Motor neuron (in vitro differentiated cells): ENCODE results near the gene LRRC26. TPM values are rescaled to one million over a fixed set of nuclear protein-coding genes. Genes with fewer than 3 reads are reported as not detected.
A peak's percentile ranks its signal among the peaks of the same experiment; 100 is the strongest.

Source experiments
- ATAC-seq, 8 experiments: fragments of 200-7000 bp; cut with Tn5 transposase; replicated peaks in 6 of 8; 2 replicates each; pipeline ENCODE4 v1.8.0; 2021; ENCODE audit warnings: mild to moderate bottlenecking in 8 of 8, moderate library complexity in 8 of 8
- H3K27ac ChIP-seq, 2 donors: fragments of 250-450 bp; sonication (Bioruptor Pico); 2 replicates each; pipeline ENCODE4 v1.9.0; 2021; ENCODE audit warnings: antibody characterized with exemption in 2 of 2, mild to moderate bottlenecking in 2 of 2, moderate library complexity in 1 of 2
- H3K4me1 ChIP-seq, 2 donors: fragments of 250-450 bp; sonication (Bioruptor Pico); replicated peaks in 1 of 2; 2 replicates each; pipeline ENCODE4 v1.6.1; 2021; ENCODE audit warnings: antibody characterized with exemption in 2 of 2, mild to moderate bottlenecking in 2 of 2, moderate library complexity in 1 of 2
- H3K4me3 ChIP-seq, 5 donors: fragments of 250-450 bp; sonication (Bioruptor Pico); 2 replicates each; pipeline ENCODE4 v1.9.0; 2021; ENCODE audit warnings: antibody characterized with exemption in 5 of 5, mild to moderate bottlenecking in 5 of 5, moderate library complexity in 4 of 5
- WGBS, 10 experiments: fragments of 450-650 bp; shearing (Covaris generic); methylation state at CpG; one replicate each; pipeline ENCODE4 v1.0.0; 2022; 5-methylcytosine and 5-hydroxymethylcytosine counted together
- in situ Hi-C, 9 experiments: fragments of 400-800 bp; cut with MboI; loops; one replicate each; pipeline ENCODE4 v1.15.0; 2021; ENCODE audit warnings: low sequenced_read_pairs in 9 of 9, low pct_unique_long_range_greater_than_20kb in 2 of 9; ENCODE audit not compliant: unreplicated experiment in 9 of 9
- total RNA-seq, 8 experiments: library from RNA; unstranded; fragments of 300-600 nt; gene quantifications; 2 replicates each; pipeline versions ENCODE4 v1.2.3 to v1.2.4, GENCODE V29; 2022

Gene LRRC26
- total RNA-seq, 8 experiments from 2014 or later, result 0.17 to 1.00 (median 0.43) TPM; not detected in 5

DNA sequence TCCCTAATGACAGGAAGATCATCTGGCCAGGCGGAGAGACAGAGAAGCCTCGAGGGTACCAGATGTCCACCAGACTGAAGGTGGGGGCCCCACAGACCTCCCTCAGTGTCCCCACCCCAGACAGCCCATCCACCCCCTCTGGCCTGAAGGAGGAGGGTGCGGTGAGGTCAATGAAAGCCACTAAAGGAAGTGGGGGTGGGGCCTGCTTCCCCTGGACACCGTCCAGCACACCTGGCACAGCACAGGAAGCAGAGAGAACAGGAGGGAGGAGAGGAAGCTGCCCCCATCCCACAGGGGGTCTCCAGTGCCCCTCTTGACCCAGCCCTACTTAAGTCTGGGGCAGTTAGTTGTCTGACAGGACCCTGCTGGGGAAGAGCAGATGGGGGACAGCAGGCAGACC lies 11.2 kb downstream of the LRRC26 start:
- H3K27ac ChIP-seq, result no peak overlapping the region
- no CpG with 5 or more reads among the region's 4 CpGs for WGBS, 10 experiments
- no peak for ATAC-seq
- H3K4me3 ChIP-seq, result no peak overlapping the region
- peaks cover 7 to 22% of the 10 kb centered on the region in 2 donors for H3K4me1 ChIP-seq
- in situ Hi-C loops, result no loop called here

DNA sequence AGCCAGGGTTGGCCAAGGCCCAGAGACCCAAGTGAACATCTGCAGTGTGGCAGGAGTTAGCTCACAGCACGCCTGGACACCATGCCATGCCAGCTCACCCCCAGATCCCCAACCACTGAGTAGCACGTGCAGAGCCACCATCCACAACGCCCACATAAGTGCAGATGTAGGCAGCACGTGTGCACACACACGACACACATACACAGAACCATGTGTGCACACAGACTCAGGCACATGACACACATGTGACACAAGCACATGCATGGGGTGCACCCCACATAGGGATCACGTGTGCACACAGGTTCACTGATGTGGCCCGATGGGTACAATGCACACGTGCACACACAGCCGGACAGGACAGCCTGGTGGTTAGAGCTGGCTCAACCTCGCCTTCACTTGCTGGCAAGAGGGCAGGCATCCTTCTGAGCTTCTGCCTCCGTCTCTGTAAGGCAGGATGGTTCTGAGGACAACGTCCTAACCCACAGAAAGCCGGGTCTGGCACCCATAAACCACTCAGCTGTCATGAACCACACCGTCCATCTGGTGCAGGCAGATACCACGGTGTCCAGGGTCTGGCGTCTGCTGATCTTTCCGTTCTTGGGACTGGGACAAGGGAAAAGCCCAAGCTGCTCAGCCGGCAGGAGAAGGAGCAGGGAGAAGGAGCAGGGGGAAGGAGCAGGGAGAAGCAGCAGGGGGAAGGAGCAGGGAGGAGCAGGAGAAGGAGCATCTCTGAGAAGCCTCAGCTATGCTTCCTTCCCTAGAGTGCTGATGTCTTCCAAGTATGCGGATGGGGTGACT lies 12.0 kb downstream of the LRRC26 start:
- in situ Hi-C loops, result no loop called here
- Histone ChIP-seq H3K4me3 (no peak overlapping the region), H3K4me1 (peaks cover under 1 to 14% of the 10 kb centered on the region in 2 donors), H3K27ac (no peak overlapping the region)
- 0 to 80% (median 51%) methylated on average over 3 to 8 of the region's 19 CpGs; no CpG with 5 or more reads in 5 of the 10 experiments for WGBS, 10 experiments
- no peak for ATAC-seq

DNA sequence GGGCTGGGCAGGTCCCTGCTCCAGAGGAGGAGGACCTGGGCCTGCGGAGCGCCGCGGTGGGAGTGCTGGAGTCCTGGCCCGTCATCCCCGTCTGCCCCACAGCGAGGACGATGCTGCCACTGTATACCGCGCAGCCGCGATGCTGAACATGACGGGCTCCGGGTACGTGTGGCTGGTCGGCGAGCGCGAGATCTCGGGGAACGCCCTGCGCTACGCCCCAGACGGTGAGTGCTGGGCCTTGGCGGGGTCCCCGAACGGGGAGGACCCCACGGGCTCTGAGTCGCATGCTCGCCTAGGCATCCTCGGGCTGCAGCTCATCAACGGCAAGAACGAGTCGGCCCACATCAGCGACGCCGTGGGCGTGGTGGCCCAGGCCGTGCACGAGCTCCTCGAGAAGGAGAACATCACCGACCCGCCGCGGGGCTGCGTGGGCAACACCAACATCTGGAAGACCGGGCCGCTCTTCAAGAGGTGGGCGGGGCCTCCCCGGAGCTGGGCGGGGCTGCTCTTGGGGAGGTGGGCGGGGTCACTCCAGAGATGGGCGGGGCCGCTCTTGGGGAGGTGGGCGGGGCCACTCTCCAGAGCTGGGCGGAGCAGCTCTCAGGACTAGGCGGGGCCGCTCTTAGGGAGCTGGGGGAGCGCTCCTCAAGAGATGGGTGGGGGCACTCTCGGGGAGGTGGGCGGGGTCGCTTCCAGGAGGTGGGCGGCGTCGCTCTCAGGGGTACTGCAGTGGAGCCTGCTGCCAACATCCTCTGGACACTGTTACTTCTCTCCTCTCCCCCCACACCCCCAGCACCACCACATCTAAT lies 13.1 kb downstream of the LRRC26 start:
- H3K27ac ChIP-seq, result no peak overlapping the region
- peaks cover 0 to 4% of the 10 kb centered on the region in 2 donors for H3K4me1 ChIP-seq
- H3K4me3 ChIP-seq, result peak overlapping the region; percentile 14 to 34 (median 16)
- in situ Hi-C loops, result no loop called here
- 0 to 10% (median 3%) methylated on average over 1 to 6 of the region's 65 CpGs; no CpG with 5 or more reads in 7 of the 10 experiments for WGBS, 10 experiments
- ATAC-seq, result peak; percentile 67 to 80 (median 78)

DNA sequence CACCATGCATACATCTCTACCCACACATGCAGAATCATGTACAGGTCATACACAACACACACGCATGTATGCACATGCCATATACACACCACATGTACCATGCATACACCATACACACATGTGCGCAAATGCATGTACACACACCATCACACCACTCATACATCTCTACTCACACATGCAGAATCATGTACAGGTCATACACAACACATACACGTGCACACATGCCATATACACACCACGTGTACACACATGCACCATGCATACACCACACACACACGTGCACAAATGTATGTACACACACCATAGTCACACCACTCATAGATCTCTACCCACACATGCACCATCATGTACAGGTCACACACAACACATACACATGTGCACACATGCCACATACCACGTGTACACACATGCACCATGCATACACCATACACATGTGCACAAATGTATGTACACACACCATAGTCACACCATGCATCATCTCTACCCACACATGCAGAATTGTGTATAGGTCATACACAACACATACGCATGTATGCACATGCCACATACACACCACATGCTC lies 16.9 kb downstream of the LRRC26 start:
- Histone ChIP-seq H3K4me3 (no peak overlapping the region), H3K4me1 (peaks cover 0 to 2% of the 10 kb centered on the region in 2 donors), H3K27ac (no peak overlapping the region)
- ATAC-seq, result no peak
- 64 to 100% (median 83%) methylated on average over 1 to 6 of the region's 7 CpGs; no CpG with 5 or more reads in 1 of the 10 experiments for WGBS, 10 experiments
- in situ Hi-C loops, result no loop called here

DNA sequence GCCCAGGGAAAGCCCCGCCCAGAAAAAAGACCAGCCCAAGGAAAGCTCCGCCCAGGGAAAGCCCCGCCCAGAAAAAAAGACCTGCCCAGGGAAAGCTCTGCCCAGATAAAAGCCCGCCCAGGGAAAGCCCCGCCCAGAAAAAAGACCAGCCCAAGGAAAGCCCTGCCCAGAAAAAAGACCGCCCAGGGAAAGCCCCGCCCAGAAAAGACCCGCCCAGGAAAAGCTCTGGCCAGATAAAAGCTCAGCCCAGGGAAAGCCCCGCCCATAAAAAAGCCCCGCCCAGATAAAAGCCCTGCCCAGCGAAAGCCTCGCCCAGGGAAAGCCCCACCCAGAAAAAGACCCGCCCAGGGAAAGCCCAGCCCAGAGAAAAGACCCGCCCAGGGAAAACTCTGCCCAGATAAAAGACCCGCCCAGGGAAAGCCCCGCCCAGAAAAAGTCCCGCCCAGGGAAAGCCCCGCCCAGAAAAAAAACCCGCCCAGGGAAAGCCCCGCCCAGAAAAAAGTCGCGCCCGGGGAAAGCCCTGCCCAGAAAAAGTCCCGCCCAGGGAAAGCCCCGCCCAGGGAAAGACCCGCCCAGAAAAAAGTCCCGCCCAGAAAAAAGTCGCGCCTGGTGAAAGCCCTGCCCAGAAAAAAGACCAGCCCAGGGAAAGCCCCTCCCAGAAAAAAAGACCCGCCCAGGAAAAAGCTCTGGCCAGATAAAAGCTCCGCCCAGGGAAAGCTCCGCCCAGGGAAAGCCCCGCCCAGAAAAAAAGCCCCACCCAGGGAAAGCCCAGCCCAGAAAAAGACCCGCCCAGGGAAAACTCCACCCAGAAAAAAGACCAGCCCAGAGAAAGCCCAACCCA lies 19.0 kb downstream of the LRRC26 start:
- in situ Hi-C loops, result no loop called here
- 0 to 45% (median 10%) methylated on average over 1 to 8 of the region's 34 CpGs; no CpG with 5 or more reads in 3 of the 10 experiments for WGBS, 10 experiments

DNA sequence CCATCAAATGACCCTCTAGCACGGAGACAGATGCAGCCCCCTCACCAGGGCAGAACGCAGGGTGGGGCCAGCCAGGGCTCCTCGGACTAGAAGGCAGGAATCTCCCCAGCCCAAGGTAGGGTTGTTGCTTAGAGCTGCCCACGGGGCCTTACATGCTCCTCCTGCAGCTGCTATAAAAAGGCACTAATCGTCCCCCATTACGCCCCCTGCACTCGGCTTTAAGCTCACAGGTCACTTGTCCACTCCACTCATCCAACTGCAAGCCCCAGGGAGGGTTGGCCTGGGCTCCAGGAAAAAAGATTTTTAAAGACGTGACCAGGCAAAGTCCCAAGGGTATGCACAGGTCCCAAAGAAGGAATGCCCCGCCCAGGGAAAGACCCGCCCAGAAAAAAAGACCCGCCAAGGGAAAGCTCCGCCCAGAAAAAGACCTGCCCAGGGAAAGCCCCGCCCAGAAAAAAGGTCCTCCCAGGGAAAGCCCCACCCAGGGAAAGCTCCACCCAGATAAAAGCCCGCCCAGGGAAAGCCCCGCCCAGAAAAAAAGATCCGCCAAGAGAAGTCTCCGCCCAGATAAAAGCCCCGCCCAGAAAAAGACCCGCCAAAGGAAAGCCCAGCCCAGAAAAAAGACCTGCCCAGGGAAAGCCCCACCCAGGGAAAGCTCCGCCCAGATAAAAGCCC lies 19.8 kb downstream of the LRRC26 start:
- WGBS, 10 experiments, result 0 to 60% (median 28%) methylated on average over 1 to 9 of the region's 20 CpGs; no CpG with 5 or more reads in 4 of the 10 experiments
- H3K4me1 ChIP-seq, result no peaks in the 10 kb centered on the region
- in situ Hi-C loops, result no loop called here
- ATAC-seq, result peak in 3 of 8 experiments; percentile 6 to 23 (median 19)
- no peak overlapping the region for H3K4me3 ChIP-seq
- H3K27ac ChIP-seq, result no peak overlapping the region

More for the DNA sequence above, 19.0 kb downstream of the LRRC26 start:
- Histone ChIP-seq H3K4me1 (no peaks in the 10 kb centered on the region), H3K4me3 (no peak overlapping the region), H3K27ac (no peak overlapping the region)
- peak in 7 of 8 experiments; percentile 43 to 79 (median 62) for ATAC-seq

DNA sequence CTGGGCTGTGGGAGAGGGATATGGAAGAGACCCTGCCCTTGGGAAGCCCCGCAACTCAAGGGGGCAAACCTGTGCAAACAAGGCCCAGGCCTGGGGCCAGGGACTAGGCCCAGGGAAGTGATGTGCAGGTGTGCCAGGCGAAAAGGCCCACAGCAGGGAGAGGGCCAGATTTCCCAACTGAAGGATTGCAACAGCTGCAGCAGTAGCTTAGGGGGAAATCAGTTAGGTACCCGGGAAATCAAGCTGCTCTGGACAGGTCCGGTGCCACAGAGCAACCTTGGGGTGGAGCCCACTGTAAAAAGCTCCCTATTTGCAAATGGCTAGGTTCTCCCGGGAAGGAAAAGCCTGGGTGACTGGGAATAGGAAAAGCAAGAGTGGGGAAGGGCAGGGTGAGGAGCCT lies 20.5 kb downstream of the LRRC26 start:
- H3K4me3 ChIP-seq, result no peak overlapping the region
- H3K4me1 ChIP-seq, result no peaks in the 10 kb centered on the region
- no peak overlapping the region for H3K27ac ChIP-seq
- in situ Hi-C loops, result no loop called here
- WGBS, 10 experiments, result 60% methylated on average over 3 of the region's 5 CpGs; no CpG with 5 or more reads in 9 of the 10 experiments
- no peak for ATAC-seq

DNA sequence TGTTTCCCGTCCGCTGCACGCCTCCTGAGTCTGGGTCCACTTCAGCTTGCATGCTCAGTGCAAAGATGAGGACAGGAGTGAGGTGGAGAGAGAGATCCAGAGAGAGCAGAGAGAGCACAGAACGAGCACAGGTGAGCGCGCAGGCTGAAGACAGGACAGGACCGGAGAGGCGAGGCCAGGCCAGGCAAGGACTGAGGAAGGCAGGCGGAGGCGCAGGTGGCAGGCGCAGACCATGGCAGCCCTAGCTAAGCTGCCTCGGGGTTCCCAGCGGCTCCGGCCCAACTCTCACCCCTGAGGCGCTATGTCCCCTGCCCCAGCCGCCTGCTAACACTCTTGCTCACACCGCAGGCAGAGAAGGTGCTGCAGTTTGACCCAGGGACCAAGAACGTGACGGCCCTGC lies 21.2 kb downstream of the LRRC26 start:
- in situ Hi-C loops, result no loop called here
- Histone ChIP-seq H3K4me3 (no peak overlapping the region), H3K4me1 (no peaks in the 10 kb centered on the region), H3K27ac (no peak overlapping the region)
- ATAC-seq, result no peak
- 40 to 100% (median 87%) methylated on average over 1 to 16 of the region's 19 CpGs; no CpG with 5 or more reads in 5 of the 10 experiments for WGBS, 10 experiments

DNA sequence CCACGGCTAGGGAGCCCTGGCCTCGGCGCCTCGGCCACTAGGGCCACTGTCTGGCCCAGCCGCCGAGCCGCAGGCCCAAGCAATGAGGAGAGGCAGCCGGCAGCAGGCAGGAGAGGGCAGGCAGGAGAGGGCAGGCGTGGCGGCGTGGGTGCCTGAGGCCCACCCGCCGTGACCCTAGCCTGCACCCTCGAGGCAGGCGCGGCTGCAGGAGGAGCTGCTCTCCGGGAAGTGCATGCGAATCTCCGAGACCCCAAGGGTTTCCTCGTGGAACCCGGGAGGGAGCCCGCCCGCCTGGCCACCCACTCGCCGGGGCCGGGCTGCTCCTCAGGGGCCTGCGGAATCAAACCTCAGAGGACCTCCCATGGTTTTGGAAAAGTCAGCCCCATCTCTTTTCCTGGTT lies 21.6 kb downstream of the LRRC26 start:
- WGBS, 10 experiments, result 60 to 71% (median 63%) methylated on average over 2 to 12 of the region's 27 CpGs; no CpG with 5 or more reads in 7 of the 10 experiments
- no peak overlapping the region for H3K27ac ChIP-seq
- no peak for ATAC-seq
- in situ Hi-C loops, result no loop called here
- no peaks in the 10 kb centered on the region for H3K4me1 ChIP-seq
- no peak overlapping the region for H3K4me3 ChIP-seq

DNA sequence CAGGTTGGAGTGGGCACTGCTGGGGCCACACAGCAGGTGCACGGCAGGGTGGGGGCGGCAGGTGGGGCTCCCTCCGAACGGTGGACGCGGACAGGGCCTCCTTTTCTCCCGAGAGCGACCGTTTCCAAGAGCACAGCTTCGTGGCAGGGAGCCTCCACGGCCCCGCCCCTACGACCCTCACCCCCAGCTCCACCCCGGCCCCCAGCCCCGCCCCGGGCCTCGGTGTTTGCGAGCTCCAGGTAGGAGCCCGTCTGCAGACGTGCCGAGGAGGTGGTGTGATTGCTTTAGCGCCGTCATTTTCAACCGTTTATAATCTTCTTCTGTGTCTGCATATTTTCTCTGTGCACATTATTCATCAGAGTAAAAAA lies 22.1 kb downstream of the LRRC26 start:
- no CpG with 5 or more reads among the region's 24 CpGs for WGBS, 10 experiments
- in situ Hi-C loops, result no loop called here

DNA sequence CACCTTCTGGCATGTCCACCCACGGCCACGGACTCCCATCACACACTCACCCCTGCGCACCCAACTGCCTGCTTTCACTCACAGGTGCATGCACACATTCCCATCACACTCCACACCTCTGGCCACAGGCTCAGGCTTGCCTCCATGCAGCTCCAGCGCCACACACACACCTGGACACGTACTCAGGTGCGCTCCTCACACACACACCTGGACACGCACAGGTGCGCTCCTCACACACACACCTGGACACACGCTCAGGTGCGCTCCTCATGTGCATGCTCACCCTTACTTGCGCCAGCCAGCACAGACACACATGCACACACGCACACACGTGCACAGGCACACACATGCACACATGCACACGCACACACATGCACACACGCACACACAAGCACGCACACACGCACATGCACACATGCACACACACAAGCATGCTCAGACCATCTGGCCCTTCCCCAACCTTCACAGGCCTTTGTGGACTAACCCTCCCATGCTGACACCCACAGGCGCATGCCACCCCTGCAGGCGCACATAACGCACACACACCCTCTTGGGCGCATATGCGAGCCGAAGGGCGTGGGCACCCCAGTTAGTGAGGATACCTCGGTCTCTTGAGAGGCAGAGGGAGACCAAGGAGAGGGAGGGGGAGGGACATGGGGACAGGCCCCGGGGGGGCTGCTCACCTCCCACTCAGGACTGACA lies 22.6 kb downstream of the LRRC26 start:
- no peak overlapping the region for H3K27ac ChIP-seq
- in situ Hi-C loops, result no loop called here
- no peak overlapping the region for H3K4me3 ChIP-seq
- 68 to 80% (median 74%) methylated on average over 1 to 10 of the region's 26 CpGs; no CpG with 5 or more reads in 7 of the 10 experiments for WGBS, 10 experiments
- H3K4me1 ChIP-seq, result no peaks in the 10 kb centered on the region
- peak in 3 of 8 experiments; percentile 36 to 64 (median 37) for ATAC-seq

More for the DNA sequence above, 22.1 kb downstream of the LRRC26 start:
- H3K27ac ChIP-seq, result no peak overlapping the region
- no peak overlapping the region for H3K4me3 ChIP-seq
- H3K4me1 ChIP-seq, result no peaks in the 10 kb centered on the region
- no peak for ATAC-seq
